Measurements from ENCODE around the gene C2CD3.
"Not testable (repeated sequence)": the region's sequence is repeated elsewhere in the genome, so short reads cannot be mapped to it uniquely, and the experiment has no call there.

The C2CD3 gene

GRCh38 chr11:74106124-74106523 lies 64.7 kb downstream of the C2CD3 start:
- DNase-seq: no peak

GRCh38 chr11:74102321-74102720 lies 68.5 kb downstream of the C2CD3 start:
- no peak for DNase-seq

- DNase-seq: no peak
These were observed 70.1 kb downstream of the C2CD3 start for GRCh38 chr11:74100735-74101134.

GRCh38 chr11:74100231-74100630 lies 70.6 kb downstream of the C2CD3 start:
- DNase-seq: no peak

GRCh38 chr11:74097686-74098237 lies 73.0 kb downstream of the C2CD3 start:
- DNase-seq: no peak

DNA sequence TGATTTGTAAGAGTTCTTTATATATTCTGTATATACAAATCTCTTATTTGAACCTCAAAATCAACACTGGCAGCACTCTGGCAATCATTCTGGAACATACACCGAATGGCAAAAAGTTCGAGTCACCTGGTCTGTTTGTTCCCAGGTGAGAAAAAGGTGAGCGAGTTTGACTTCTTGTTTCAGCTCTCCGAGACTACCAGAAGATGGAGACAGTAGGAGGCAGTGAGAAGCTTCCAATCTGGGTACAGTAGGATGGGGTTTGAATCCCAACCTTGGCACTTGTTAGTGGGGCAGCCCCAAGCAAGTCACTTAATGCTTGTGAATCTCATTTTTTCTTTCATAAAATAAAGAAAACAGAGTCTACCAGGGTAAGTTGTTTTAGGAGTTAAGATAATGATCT lies 76.4 kb downstream of the C2CD3 start:
- DNase-seq: no peak

GRCh38 chr11:74092425-74092824 lies 78.4 kb downstream of the C2CD3 start:
- DNase-seq: no peak

GRCh38 chr11:74091549-74091948 lies 79.3 kb downstream of the C2CD3 start:
- DNase-seq: no peak

GRCh38 chr11:74090701-74091100 lies 80.1 kb downstream of the C2CD3 start:
- no peak for DNase-seq

- peak in 1 of 2 experiments; percentile 24 for DNase-seq
These were observed 84.4 kb downstream of the C2CD3 start for GRCh38 chr11:74086242-74086884.

- DNase-seq: no peak
These were observed 85.3 kb downstream of the C2CD3 start for GRCh38 chr11:74085542-74085892.

GRCh38 chr11:74084796-74085541 lies 85.8 kb downstream of the C2CD3 start:
- DNase-seq: no peak

- not testable (repeated sequence) for DNase-seq
These were observed 86.9 kb downstream of the C2CD3 start for GRCh38 chr11:74083927-74084326.

DNA sequence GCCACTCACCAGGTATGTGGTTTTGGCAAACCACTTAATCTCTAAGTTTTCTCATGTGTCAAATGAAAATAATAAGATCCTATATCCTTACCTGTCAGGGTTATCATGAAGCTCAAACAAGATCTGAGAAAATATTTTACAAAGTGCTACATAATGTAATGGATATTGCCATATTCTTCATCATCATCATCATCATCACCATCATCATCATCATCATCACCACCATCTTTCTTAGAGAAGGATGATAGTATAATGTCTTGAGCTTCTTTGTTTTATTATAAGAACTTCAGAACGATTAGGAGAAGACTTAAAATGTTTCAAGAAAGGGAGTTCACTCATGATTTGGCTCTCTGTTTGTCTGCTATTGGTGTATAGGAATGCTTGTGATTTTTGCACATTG lies 89.4 kb downstream of the C2CD3 start:
- DNase-seq: no peak

- DNase-seq: no peak
These were observed 93.6 kb downstream of the C2CD3 start for GRCh38 chr11:74077193-74077592.

GRCh38 chr11:74072721-74073120 lies 98.1 kb downstream of the C2CD3 start:
- DNase-seq: no peak

DNA sequence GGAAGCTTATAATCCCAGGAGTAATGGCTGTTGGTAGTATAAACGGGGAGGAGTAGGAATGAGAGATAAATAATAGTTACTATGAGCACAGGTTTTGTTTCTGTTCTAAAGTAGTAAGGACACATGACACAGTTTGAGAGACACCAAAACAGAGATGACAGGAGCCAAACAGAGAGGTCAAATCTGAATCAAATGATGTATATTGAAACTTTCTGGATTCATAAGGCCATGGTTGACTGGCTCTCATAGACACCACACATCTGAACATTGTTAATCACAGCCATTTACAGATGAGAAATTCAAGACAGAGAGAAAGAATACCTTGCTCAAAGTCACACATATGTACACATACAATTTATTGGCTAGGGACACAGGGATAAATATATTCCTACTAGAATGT lies 98.5 kb downstream of the C2CD3 start:
- no peak for DNase-seq

GRCh38 chr11:74070723-74071492 lies 99.9 kb downstream of the C2CD3 start:
- no peak for DNase-seq

GRCh38 chr11:74069146-74070046 lies 101.4 kb downstream of the C2CD3 start:
- DNase-seq: no peak

DNA sequence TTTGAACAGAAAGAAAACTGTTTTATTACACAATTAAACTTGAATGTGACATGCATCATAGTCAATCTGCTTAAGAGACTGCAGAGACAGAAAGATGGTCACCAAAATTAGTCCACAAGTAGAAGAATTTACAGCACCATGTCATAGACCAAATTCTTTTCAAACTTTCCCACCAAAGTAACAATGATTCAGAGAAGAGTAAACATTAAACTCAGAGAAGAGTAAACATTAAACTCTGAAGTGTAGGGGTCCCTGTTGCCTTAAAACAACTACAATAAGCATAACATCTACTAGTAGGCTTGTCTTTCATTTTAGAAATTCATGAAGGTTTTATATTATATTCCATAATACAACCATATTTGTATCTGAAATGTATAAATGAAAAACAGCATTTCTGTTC lies 104.1 kb downstream of the C2CD3 start:
- DNase-seq: not testable (repeated sequence)

- DNase-seq: not testable (repeated sequence)
These were observed 105.3 kb downstream of the C2CD3 start for GRCh38 chr11:74065534-74065933.

DNA sequence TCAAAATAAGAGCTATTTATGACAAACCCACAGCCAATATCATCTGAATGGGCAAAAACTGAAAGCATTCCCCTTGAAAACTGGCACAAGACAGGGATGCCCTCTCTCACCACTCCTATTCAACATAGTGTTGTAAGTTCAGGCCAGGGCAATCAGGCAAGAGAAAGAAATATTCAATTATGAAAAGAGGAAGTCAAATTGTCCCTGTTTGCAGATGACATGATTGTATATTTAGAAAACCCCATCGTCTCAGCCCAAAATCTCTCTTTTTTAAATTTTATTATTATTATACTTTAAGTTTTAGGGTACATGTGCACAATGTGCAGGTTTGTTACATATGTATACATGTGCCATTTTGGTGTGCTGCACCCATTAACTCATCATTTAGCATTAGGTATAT lies 107.2 kb downstream of the C2CD3 start:
- DNase-seq: not testable (repeated sequence)

GRCh38 chr11:74061599-74061998 lies 109.2 kb downstream of the C2CD3 start:
- DNase-seq: not testable (repeated sequence)
